ENCODE results near the gene SLC10A7.

DNA sequence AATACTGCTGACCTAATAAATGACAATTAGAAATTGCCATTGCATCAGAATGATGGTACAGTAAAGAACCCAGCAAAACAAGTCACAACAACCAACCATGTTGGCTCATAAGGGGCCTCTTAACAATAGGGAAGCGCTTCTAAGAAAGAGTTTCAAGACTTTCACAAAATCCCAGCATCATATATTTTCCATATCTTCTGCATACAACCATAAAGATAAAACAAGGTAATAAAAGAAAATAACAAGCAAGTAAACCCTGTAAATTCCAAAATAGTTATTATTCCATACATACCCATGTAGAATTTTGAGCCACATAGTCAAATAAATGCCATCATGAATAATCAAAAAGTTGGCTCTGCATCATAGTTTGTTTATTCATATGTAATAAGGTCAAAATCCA is 8.2 kb downstream of the SLC10A7 start:
- TF ChIP-seq, protein P1, sequence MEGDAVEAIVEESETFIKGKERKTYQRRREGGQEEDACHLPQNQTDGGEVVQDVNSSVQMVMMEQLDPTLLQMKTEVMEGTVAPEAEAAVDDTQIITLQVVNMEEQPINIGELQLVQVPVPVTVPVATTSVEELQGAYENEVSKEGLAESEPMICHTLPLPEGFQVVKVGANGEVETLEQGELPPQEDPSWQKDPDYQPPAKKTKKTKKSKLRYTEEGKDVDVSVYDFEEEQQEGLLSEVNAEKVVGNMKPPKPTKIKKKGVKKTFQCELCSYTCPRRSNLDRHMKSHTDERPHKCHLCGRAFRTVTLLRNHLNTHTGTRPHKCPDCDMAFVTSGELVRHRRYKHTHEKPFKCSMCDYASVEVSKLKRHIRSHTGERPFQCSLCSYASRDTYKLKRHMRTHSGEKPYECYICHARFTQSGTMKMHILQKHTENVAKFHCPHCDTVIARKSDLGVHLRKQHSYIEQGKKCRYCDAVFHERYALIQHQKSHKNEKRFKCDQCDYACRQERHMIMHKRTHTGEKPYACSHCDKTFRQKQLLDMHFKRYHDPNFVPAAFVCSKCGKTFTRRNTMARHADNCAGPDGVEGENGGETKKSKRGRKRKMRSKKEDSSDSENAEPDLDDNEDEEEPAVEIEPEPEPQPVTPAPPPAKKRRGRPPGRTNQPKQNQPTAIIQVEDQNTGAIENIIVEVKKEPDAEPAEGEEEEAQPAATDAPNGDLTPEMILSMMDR (IDR thresholded peaks at IDR 0.05): no peak
- no peak for TF ChIP-seq POLR2A (IDR thresholded peaks at IDR 0.05)
- TF ChIP-seq EP300 (IDR thresholded peaks at IDR 0.05): no peak
